Measurements from ENCODE around the gene MICU2.

MICU2 gene

DNA sequence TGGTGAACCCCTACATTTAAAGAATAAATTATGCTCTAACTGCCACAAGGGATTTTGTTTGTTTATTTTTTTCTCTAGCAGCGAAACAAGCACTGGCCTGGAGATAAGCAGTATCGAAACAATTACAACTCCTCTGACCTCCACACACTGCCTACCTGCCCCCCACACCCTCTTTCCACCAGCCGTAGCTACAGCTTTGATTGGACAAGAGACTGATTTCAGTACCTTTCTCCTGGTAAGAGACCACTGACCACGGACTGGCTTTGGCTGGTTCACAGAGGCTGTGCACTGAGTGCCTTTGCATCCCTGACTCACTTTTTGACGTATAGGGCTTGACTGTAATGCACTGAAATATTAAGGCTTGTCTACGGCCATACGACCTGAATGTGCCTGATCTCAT is 137.4 kb downstream of the MICU2 start:
- Histone ChIP-seq H3K4me3 (ENCODE audit: low read length) (no peak overlapping the region), H3K79me1 (ENCODE audit: low read length) (no peaks in the 10 kb centered on the region)
- no peak for DNase-seq

DNA sequence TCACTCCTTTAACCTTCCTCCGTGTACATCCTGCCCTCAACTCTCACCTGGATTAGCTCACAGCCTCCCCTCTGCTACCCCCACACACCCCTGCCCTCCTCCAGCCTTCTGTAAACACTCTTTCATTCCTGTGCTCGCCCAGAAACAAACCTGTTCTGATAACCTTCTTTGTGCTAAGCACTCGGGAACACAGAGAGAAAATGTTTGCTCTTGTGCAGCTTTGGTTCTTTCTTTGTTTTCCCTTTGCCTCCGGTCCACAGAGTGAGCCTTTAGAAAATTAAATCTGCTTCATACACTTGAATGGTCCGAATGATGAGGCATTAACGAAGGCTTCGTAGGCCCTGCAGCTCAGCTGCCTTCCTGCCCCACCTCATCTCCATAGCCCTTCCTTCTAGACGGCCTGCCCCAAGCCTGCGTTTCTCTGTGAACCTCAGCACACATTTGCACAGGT is 138.2 kb downstream of the MICU2 start:
- no peak overlapping the region for H3K18ac ChIP-seq (ENCODE audit: low read length)
- no peaks in the 10 kb centered on the region for H3K79me2 ChIP-seq (ENCODE audit: control insufficient read depth, insufficient read depth, low read length)
- no peak overlapping the region for H4K8ac ChIP-seq (ENCODE audit: low read depth, low read length)
- no peaks in the 10 kb centered on the region for H3K36me3 ChIP-seq (ENCODE audit: control insufficient read depth, insufficient read depth, low read length)
- H3K4me1 ChIP-seq (ENCODE audit: control insufficient read depth, low read depth, low read length): no peaks in the 10 kb centered on the region
- no peak for DNase-seq
- no peak overlapping the region for H3K4me3 ChIP-seq (ENCODE audit: low read length)
- no peak overlapping the region for H3K4ac ChIP-seq (ENCODE audit: low read depth, low read length)
- peak overlapping the region; percentile 5 for H3K27ac ChIP-seq (ENCODE audit: low read depth, low read length)
- no peak overlapping the region for H2BK5ac ChIP-seq (ENCODE audit: low read length)
- no peaks in the 10 kb centered on the region for H3K27me3 ChIP-seq (ENCODE audit: insufficient read depth, low read length, poor library complexity)
- H3K56ac ChIP-seq (ENCODE audit: low read length): peak overlapping the region; percentile 18
- H3K23ac ChIP-seq (ENCODE audit: low read length): no peak overlapping the region
- H2BK120ac ChIP-seq (ENCODE audit: low read depth, low read length): no peak overlapping the region
- H2BK15ac ChIP-seq (replicated peaks; ENCODE audit: low read depth): no peak overlapping the region
- no peak overlapping the region for H3K9ac ChIP-seq (ENCODE audit: low read length)
- no peaks in the 10 kb centered on the region for H3K79me1 ChIP-seq (ENCODE audit: low read length)
- no peak overlapping the region for H3K4me2 ChIP-seq (ENCODE audit: low read length)
- WGBS (ENCODE audit: extremely low coverage, insufficient coverage, low lambda C conversion rate): no CpG with 5 or more reads among the region's 9 CpGs
- no peak overlapping the region for H4K5ac ChIP-seq (ENCODE audit: low read length)
- H2AK5ac ChIP-seq (ENCODE audit: low read length): no peak overlapping the region

More for the DNA sequence above, 137.4 kb downstream of the MICU2 start:
- no peak overlapping the region for H2BK120ac ChIP-seq (ENCODE audit: low read depth, low read length)
- no peak overlapping the region for H3K56ac ChIP-seq (ENCODE audit: low read length)
- H4K8ac ChIP-seq (ENCODE audit: low read depth, low read length): no peak overlapping the region
- H3K79me2 ChIP-seq (ENCODE audit: control insufficient read depth, insufficient read depth, low read length): no peaks in the 10 kb centered on the region
- no peak overlapping the region for H2BK5ac ChIP-seq (ENCODE audit: low read length)
- no CpG with 5 or more reads among the region's 7 CpGs for WGBS (ENCODE audit: extremely low coverage, insufficient coverage, low lambda C conversion rate)
- no peaks in the 10 kb centered on the region for H3K36me3 ChIP-seq (ENCODE audit: control insufficient read depth, insufficient read depth, low read length)
- H2BK15ac ChIP-seq (replicated peaks; ENCODE audit: low read depth): no peak overlapping the region
- H3K18ac ChIP-seq (ENCODE audit: low read length): no peak overlapping the region
- H4K5ac ChIP-seq (ENCODE audit: low read length): no peak overlapping the region
- no peak overlapping the region for H3K27ac ChIP-seq (ENCODE audit: low read depth, low read length)
- H3K4ac ChIP-seq (ENCODE audit: low read depth, low read length): no peak overlapping the region
- no peaks in the 10 kb centered on the region for H3K27me3 ChIP-seq (ENCODE audit: insufficient read depth, low read length, poor library complexity)
- H3K23ac ChIP-seq (ENCODE audit: low read length): no peak overlapping the region
- H2AK5ac ChIP-seq (ENCODE audit: low read length): no peak overlapping the region
- no peak overlapping the region for H3K4me2 ChIP-seq (ENCODE audit: low read length)
- no peaks in the 10 kb centered on the region for H3K4me1 ChIP-seq (ENCODE audit: control insufficient read depth, low read depth, low read length)
- H3K9ac ChIP-seq (ENCODE audit: low read length): no peak overlapping the region

DNA sequence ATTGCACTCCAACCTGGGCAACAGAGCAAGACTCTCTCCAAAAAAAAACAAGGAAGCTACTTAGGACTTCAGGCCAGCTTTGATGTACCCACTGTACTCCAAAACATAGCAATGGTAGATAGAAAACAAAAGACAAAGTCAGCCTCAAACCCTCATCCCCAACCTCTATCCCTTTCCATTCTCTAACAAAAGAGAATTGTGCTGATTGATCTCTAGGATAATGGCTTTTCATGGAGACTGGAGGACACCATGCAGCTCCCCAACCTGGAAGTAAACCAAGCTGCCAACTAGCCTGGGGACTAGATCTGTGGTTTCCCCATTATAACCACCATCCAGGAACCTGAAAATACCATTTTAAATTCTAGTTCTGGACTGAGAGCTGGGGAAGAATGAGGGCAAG is 140.5 kb downstream of the MICU2 start:
- no peak overlapping the region for H3K27ac ChIP-seq (ENCODE audit: low read depth, low read length)
- no peaks in the 10 kb centered on the region for H3K27me3 ChIP-seq (ENCODE audit: insufficient read depth, low read length, poor library complexity)
- peaks cover 3% of the 10 kb centered on the region for H3K4me1 ChIP-seq (ENCODE audit: control insufficient read depth, low read depth, low read length)
- no peak overlapping the region for H3K18ac ChIP-seq (ENCODE audit: low read length)
- no peak overlapping the region for H4K8ac ChIP-seq (ENCODE audit: low read depth, low read length)
- no peak overlapping the region for H2BK5ac ChIP-seq (ENCODE audit: low read length)
- H3K56ac ChIP-seq (ENCODE audit: low read length): no peak overlapping the region
- H3K4ac ChIP-seq (ENCODE audit: low read depth, low read length): no peak overlapping the region
- H3K4me2 ChIP-seq (ENCODE audit: low read length): no peak overlapping the region
- H2AK5ac ChIP-seq (ENCODE audit: low read length): no peak overlapping the region
- peaks cover 6% of the 10 kb centered on the region for H3K79me2 ChIP-seq (ENCODE audit: control insufficient read depth, insufficient read depth, low read length)
- H3K23ac ChIP-seq (ENCODE audit: low read length): no peak overlapping the region
- H3K9ac ChIP-seq (ENCODE audit: low read length): no peak overlapping the region
- H3K4me3 ChIP-seq (ENCODE audit: low read length): no peak overlapping the region
- no peak overlapping the region for H2BK120ac ChIP-seq (ENCODE audit: low read depth, low read length)
- no peaks in the 10 kb centered on the region for H3K36me3 ChIP-seq (ENCODE audit: control insufficient read depth, insufficient read depth, low read length)
- H3K79me1 ChIP-seq (ENCODE audit: low read length): no peaks in the 10 kb centered on the region
- no peak overlapping the region for H4K5ac ChIP-seq (ENCODE audit: low read length)
- no peak overlapping the region for H2BK15ac ChIP-seq (replicated peaks; ENCODE audit: low read depth)
- DNase-seq: no peak

DNA sequence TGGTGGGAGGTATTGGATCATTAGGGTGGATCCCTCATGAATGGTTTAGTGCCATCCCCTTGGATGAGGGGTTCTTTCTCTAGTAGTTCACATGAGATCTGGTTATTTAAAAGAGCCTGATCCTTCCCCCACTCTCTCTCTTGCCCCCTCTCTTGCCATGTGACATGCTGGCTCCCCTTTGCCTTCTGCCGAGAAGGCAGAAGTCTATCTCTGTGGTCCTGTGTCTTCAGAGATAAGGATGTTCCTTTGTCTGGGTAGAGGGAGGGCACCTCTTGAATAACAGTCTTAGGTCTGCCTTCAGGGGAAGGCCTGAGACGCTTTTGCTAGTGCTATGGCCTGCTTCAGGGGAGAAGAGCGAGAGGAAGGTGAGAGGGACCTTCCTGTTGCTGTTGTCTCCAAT is 142.8 kb downstream of the MICU2 start:
- H4K8ac ChIP-seq (ENCODE audit: low read depth, low read length): no peak overlapping the region
- H3K56ac ChIP-seq (ENCODE audit: low read length): no peak overlapping the region
- DNase-seq: no peak
- H3K27me3 ChIP-seq (ENCODE audit: insufficient read depth, low read length, poor library complexity): no peaks in the 10 kb centered on the region
- H2AK5ac ChIP-seq (ENCODE audit: low read length): no peak overlapping the region
- H2BK5ac ChIP-seq (ENCODE audit: low read length): no peak overlapping the region
- H3K79me1 ChIP-seq (ENCODE audit: low read length): peaks cover 2% of the 10 kb centered on the region
- no peak overlapping the region for H3K4me3 ChIP-seq (ENCODE audit: low read length)
- no peak overlapping the region for H2BK120ac ChIP-seq (ENCODE audit: low read depth, low read length)
- H3K4me2 ChIP-seq (ENCODE audit: low read length): no peak overlapping the region
- no peaks in the 10 kb centered on the region for H3K36me3 ChIP-seq (ENCODE audit: control insufficient read depth, insufficient read depth, low read length)
- H3K79me2 ChIP-seq (ENCODE audit: control insufficient read depth, insufficient read depth, low read length): peaks cover 23% of the 10 kb centered on the region
- peaks cover 3% of the 10 kb centered on the region for H3K4me1 ChIP-seq (ENCODE audit: control insufficient read depth, low read depth, low read length)
- no peak overlapping the region for H4K5ac ChIP-seq (ENCODE audit: low read length)
- H3K4ac ChIP-seq (ENCODE audit: low read depth, low read length): no peak overlapping the region
- H3K23ac ChIP-seq (ENCODE audit: low read length): no peak overlapping the region
- WGBS (ENCODE audit: extremely low coverage, insufficient coverage, low lambda C conversion rate): no CpG with 5 or more reads among the region's 3 CpGs
- no peak overlapping the region for H3K18ac ChIP-seq (ENCODE audit: low read length)
- H3K27ac ChIP-seq (ENCODE audit: low read depth, low read length): no peak overlapping the region
- H3K9ac ChIP-seq (ENCODE audit: low read length): no peak overlapping the region
- no peak overlapping the region for H2BK15ac ChIP-seq (replicated peaks; ENCODE audit: low read depth)

DNA sequence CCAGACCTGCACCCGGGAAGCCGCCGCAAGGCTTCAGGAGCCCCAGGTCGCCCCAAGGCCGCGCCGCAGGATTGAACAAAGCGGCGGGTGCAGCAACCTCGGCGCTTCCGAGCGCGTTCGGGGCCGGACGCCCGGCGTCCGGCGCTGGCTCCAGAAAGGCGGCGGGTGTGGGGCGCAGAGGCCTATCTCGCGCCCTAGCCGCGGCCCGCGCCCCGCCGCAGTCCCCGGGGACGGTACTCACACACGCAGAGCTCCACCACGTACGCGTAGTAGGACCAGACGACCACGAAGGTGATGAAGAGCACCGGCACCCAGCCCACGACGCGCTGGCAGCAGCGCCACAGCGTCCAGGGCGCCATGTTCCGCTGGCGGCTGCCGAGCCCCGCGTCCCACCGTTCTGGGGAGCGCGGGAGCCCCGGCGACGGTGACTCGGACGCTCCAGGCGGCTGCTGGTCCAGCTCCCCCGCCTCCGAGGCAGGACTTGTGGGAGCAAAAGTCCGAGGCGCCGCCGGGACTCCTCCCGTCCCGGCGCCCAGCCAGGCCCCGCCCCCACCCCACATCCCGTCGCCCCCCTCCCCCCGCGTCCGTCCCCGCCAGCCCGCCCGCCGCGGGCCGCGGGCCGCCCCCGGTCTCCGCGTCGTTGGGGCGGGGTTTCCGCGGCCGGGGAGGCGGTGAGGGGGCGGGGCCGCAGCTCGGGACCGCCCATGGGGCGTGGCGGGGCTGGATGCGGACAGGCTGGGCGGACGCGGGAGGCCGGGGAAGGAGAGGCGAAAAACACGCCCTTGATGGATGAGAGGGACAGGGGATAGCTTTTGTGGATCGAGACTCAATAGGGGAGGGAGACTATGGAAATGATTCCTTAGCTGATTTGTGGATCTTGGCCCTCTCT is 144.9 kb downstream of the MICU2 start, which contains the start of gene ZDHHC20:
ZDHHC20 (minus strand) TSS at position 491 of the 889 bp plus-strand sequence; CDS start at position 359, 132 bp downstream.
- Histone ChIP-seq H3K79me1 (ENCODE audit: low read length) (peaks cover 2% of the 10 kb centered on the region), H4K8ac (ENCODE audit: low read depth, low read length) (peak within 1 kb of the TSS; percentile 57), H2BK120ac (ENCODE audit: low read depth, low read length) (peak within 1 kb of the TSS; percentile 68), H4K5ac (ENCODE audit: low read length) (peak within 1 kb of the TSS; percentile 92), H3K36me3 (ENCODE audit: control insufficient read depth, insufficient read depth, low read length) (no peaks in the 10 kb centered on the region), H3K56ac (ENCODE audit: low read length) (peak within 1 kb of the TSS; percentile 99), H3K79me2 (ENCODE audit: control insufficient read depth, insufficient read depth, low read length) (peaks cover 39% of the 10 kb centered on the region), H3K27me3 (ENCODE audit: insufficient read depth, low read length, poor library complexity) (no peaks in the 10 kb centered on the region), H3K4me2 (ENCODE audit: low read length) (peak within 1 kb of the TSS; percentile 80), H3K4me3 (ENCODE audit: low read length) (peak within 1 kb of the TSS; percentile 91), H3K4me1 (ENCODE audit: control insufficient read depth, low read depth, low read length) (peaks cover 3% of the 10 kb centered on the region), H2BK5ac (ENCODE audit: low read length) (peak within 1 kb of the TSS; percentile 86), H3K23ac (ENCODE audit: low read length) (peak within 1 kb of the TSS; percentile 30), H3K9ac (ENCODE audit: low read length) (peak within 1 kb of the TSS; percentile 97), H3K27ac (ENCODE audit: low read depth, low read length) (peak within 1 kb of the TSS; percentile 97), H3K18ac (ENCODE audit: low read length) (peak within 1 kb of the TSS; percentile 94), H2BK15ac (replicated peaks; ENCODE audit: low read depth) (no peak within 1 kb of the TSS), H3K4ac (ENCODE audit: low read depth, low read length) (peak within 1 kb of the TSS; percentile 83), H2AK5ac (ENCODE audit: low read length) (no peak within 1 kb of the TSS)
- peak; percentile 89 for DNase-seq
- WGBS (ENCODE audit: extremely low coverage, insufficient coverage, low lambda C conversion rate): no CpG with 5 or more reads among the region's 107 CpGs
